A673 (cell line): ENCODE measurements around the gene HTR2C. TPM values are rescaled to one million over a fixed set of nuclear protein-coding genes. Genes with fewer than 3 reads are reported as not detected.

Experiments used
- BruUV-seq: library from RNA; stranded (reverse); fragments of 400-500 nt; replicated peaks from 2 replicates; lab custom pipeline; 2021; lab: Mats Ljungman, UMichigan
- CTCF ChIA-PET: fragments of 300-600 bp; sonication (Branson Sonifier 250); formaldehyde crosslinking; loops from one replicate; lab custom pipeline; 2022; ENCODE audit warnings: antibody characterized with exemption; lab: Charles Lee
- POLR2A ChIA-PET: fragments of 300-600 bp; sonication (Branson Sonifier 250); formaldehyde crosslinking; loops from one replicate; lab custom pipeline; 2022; ENCODE audit warnings: antibody characterized with exemption; ENCODE audit not compliant: low non-redundant PET; lab: Charles Lee
- DNase-seq: peaks from one replicate; pipeline ENCODE4 v3.0.0-alpha.2; 2015; ENCODE audit warnings: low spot score
- H3K27ac ChIP-seq: fragments of 200-600 bp; sonication (generic); 2 replicates; pipeline ENCODE4 v1.5.1; 2016; ENCODE audit warnings: mixed run types, low read depth, mild to moderate bottlenecking, mixed read lengths, antibody characterized with exemption, low read length; ENCODE audit not compliant: poor library complexity, severe bottlenecking
- H3K27me3 ChIP-seq: fragments of 200-600 bp; sonication (generic); replicated peaks from 2 replicates; pipeline ENCODE4 v1.6.1; 2017; ENCODE audit warnings: mixed run types, low read depth, mild to moderate bottlenecking, mixed read lengths, antibody characterized with exemption, low read length; ENCODE audit not compliant: insufficient read depth, poor library complexity
- H3K36me3 ChIP-seq: fragments of 200-600 bp; sonication (generic); 2 replicates; pipeline ENCODE4 v1.6.1; 2016; ENCODE audit warnings: mixed run types, mild to moderate bottlenecking, mixed read lengths, antibody characterized with exemption, low read length; ENCODE audit not compliant: insufficient read depth, poor library complexity, severe bottlenecking
- H3K4me1 ChIP-seq: fragments of 200-600 bp; sonication (generic); 2 replicates; pipeline ENCODE4 v1.6.1; 2017; ENCODE audit warnings: mixed run types, mild to moderate bottlenecking, mixed read lengths, antibody characterized with exemption, low read length; ENCODE audit not compliant: insufficient read depth, poor library complexity, severe bottlenecking
- H3K4me3 ChIP-seq: fragments of 200-600 bp; sonication (generic); 2 replicates; pipeline ENCODE4 v1.5.1; 2016; ENCODE audit warnings: low read depth, mixed run types, mild to moderate bottlenecking, mixed read lengths, low read length; ENCODE audit not compliant: poor library complexity, severe bottlenecking
- H3K9me3 ChIP-seq: fragments of 200-600 bp; sonication (generic); 2 replicates; pipeline ENCODE4 v1.6.1; 2016; ENCODE audit warnings: mixed run types, low read depth, mild to moderate bottlenecking, mixed read lengths, antibody characterized with exemption, low read length; ENCODE audit not compliant: poor library complexity, severe bottlenecking
- EZH2 ChIP-seq: fragments of 200-600 bp; sonication (generic); IDR thresholded peaks from 2 replicates; pipeline ENCODE4 v1.6.1; 2017; ENCODE audit warnings: borderline replicate concordance, low read depth, mild to moderate bottlenecking, mixed read lengths, antibody characterized with exemption, low read length; ENCODE audit not compliant: poor library complexity, severe bottlenecking
- intact Hi-C: fragments of 100-400 bp; cut with micrococcal nuclease; formaldehyde crosslinking; loops from one replicate; pipeline ENCODE4 v1.10.0; 2022; ENCODE audit not compliant: unreplicated experiment
- total RNA-seq: library from RNA; stranded (reverse); gene quantifications from 2 replicates; pipeline ENCODE4 v1.2.3, GENCODE V29; 2021
- TF ChIP-seq, protein P1 (sequence below): fragments of 300-800, 200-600 bp; sonication (generic); conservative IDR thresholded peaks from 2 replicates; pipeline ENCODE4 v1.5.1; 2017; ENCODE audit warnings: low read depth, mild to moderate bottlenecking, antibody characterized with exemption, low read length, moderate library complexity, mixed read lengths

The HTR2C gene
- total RNA-seq, 1 experiment from 2014 or later = not detected

- H3K36me3 ChIP-seq = no peaks in the 10 kb centered on the region
- H3K9me3 ChIP-seq = no peaks in the 10 kb centered on the region
- TF ChIP-seq, protein P1, sequence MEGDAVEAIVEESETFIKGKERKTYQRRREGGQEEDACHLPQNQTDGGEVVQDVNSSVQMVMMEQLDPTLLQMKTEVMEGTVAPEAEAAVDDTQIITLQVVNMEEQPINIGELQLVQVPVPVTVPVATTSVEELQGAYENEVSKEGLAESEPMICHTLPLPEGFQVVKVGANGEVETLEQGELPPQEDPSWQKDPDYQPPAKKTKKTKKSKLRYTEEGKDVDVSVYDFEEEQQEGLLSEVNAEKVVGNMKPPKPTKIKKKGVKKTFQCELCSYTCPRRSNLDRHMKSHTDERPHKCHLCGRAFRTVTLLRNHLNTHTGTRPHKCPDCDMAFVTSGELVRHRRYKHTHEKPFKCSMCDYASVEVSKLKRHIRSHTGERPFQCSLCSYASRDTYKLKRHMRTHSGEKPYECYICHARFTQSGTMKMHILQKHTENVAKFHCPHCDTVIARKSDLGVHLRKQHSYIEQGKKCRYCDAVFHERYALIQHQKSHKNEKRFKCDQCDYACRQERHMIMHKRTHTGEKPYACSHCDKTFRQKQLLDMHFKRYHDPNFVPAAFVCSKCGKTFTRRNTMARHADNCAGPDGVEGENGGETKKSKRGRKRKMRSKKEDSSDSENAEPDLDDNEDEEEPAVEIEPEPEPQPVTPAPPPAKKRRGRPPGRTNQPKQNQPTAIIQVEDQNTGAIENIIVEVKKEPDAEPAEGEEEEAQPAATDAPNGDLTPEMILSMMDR = no peak
- no peak for TF ChIP-seq EZH2
- H3K4me3 ChIP-seq = no peak overlapping the region
- peaks cover 46% of the 10 kb centered on the region for H3K27me3 ChIP-seq
- POLR2A ChIA-PET = no interaction called here
- intact Hi-C loops = no loop called here
- no peaks in the 10 kb centered on the region for H3K4me1 ChIP-seq
- BruUV-seq = no TSS peak
- CTCF ChIA-PET = no interaction called here
- H3K27ac ChIP-seq = no peak overlapping the region
- DNase-seq = no peak
These were observed 323.2 kb downstream of the HTR2C start for GRCh38 chrX:114906984-114907510.

DNA sequence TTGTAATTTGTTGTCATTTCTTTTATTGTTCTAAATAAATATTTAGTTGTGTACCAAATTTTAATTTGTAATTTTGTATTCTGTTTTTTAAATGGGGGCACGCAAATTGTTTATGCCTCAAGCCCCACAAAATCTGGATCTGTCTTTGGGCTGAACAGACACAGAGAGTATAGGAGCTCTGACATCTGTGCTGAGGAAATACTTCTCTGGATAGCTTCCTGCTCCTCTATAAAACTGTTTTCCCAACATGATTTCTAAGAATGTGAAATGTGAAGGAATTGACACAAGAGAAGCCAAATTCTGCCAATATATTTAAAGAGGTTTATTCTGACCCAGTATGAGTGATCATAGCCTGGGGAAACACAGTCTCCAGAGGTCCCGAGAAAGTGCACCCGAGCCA, 340.5 kb downstream of the HTR2C start:
- Histone ChIP-seq H3K36me3 (no peaks in the 10 kb centered on the region), H3K9me3 (no peaks in the 10 kb centered on the region), H3K27me3 (peaks cover 43% of the 10 kb centered on the region), H3K4me1 (no peaks in the 10 kb centered on the region), H3K27ac (no peak overlapping the region), H3K4me3 (no peak overlapping the region)
- ChIA-PET CTCF (no interaction called here), POLR2A (no interaction called here)
- TF ChIP-seq EZH2 = no peak
- TF ChIP-seq, protein P1 = no peak
- intact Hi-C loops = no loop called here
- BruUV-seq = no TSS peak
- no peak for DNase-seq

GRCh38 chrX:114924856-114925255, 341.0 kb downstream of the HTR2C start:
- no peak for DNase-seq
- no peak overlapping the region for H3K4me3 ChIP-seq
- ChIA-PET CTCF (no interaction called here), POLR2A (no interaction called here)
- intact Hi-C loops = no loop called here
- no TSS peak for BruUV-seq
- no peak overlapping the region for H3K27ac ChIP-seq
- H3K4me1 ChIP-seq = no peaks in the 10 kb centered on the region
- TF ChIP-seq, protein P1 = no peak
- TF ChIP-seq EZH2 = no peak
- no peaks in the 10 kb centered on the region for H3K36me3 ChIP-seq
- H3K27me3 ChIP-seq = peaks cover 40% of the 10 kb centered on the region
- no peaks in the 10 kb centered on the region for H3K9me3 ChIP-seq
